ENCODE data around the gene C6orf62.
"Not testable (repeated sequence)": the region's sequence is repeated elsewhere in the genome, so short reads cannot be mapped to it uniquely, and the experiment has no call there.

C6orf62 gene

DNA sequence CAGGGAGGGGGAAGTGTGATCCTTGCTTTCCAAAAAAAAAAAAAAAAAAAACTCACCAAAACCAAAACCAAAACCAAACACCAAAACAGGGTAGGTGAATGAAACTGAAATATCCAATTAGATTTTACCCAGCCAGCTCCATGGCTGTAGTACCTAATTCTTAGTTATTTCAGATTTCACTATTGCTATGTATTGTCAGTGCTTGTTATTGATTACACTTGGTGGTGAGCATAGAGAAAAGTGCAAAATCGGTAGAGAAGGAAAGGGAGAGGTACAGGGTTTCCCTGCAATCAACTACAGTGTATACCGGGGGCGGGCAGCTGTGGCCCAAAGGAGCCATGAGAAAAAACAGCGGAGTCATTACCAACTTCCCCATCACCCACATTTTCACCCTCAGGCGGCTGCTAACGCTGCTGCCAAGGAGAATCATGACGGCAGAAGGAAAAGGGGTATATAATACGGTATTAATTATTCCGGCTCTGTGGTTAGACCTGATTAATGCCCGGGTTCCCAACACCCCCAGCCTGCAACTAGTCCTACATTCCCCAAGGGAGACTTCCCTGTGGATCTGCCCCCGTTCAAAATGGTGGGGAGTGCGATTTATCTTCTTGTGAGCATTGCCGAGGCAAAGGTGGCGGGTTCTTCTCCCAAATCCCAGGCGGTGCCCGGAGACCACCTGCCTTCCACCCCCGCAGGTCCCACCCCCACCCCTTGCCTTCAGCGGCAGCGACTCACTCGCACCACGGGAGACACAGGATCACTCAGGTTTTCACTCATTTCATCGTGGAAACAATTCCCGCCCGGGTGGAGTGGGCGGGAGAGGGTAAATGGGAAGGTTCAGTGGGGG, at the start of gene C6orf62:
Gene C6orf62, minus strand, starts transcription at position 30 of the 847 bp plus-strand sequence. CDS start 486 bp downstream, outside the sequence.
- DNase-seq = peak; percentile 34

DNA sequence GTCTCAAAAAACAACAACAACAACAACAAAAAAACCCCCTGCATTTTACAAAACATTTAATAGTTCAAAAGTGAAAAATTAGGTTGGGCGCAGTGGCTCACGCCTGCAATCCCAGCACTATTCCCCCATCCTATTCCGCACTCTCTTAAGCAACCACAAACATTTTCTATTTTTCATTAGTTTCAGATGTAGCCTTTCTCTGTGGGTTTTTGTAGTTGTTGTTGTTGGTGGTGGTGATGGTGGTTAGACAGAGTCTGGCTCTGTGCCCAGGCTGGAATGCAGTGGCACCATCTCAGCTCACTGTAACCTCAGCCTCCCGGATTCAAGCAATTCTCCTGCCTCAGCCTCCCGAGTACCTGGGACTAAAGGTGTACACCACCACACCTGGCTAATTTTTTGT, 49.4 kb upstream of the C6orf62 start:
- DNase-seq = no peak

DNA sequence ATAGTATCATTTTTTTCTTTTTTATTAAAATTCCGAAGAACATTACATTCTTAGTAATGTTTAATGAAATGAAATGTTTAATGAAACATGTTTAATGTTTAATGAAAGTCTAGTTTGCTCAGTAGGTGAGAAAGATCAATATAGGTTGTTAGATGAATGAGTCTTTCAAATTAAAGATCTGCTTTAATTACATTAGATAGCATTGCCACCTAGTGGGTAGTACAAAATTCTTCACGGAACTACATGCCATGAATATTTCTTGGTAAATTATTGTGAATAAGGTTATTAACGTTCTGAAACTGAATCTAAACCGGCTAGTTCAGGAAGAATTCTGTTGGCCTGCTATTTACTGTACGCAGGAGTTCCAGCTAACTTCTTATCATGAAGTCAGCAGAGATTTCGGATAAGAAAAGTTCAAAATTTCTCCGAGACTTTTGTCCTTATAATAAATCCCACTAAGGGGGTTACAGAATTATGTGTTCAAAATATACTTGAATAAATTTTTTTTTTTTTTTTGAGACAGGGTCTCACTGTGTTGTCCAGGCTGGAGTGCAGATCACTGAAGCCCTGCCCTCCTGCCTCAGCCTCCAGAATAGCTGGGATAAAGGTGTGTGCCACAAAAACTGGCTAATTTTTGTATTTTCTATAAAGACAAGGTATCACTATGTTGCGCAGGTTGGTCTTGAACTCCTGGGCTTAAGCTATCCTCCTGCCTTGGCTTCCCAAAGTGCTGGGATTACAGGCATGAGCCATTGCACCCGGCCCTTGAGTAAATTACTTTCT, 47.9 kb upstream of the C6orf62 start:
- DNase-seq = peak; percentile 46

DNA sequence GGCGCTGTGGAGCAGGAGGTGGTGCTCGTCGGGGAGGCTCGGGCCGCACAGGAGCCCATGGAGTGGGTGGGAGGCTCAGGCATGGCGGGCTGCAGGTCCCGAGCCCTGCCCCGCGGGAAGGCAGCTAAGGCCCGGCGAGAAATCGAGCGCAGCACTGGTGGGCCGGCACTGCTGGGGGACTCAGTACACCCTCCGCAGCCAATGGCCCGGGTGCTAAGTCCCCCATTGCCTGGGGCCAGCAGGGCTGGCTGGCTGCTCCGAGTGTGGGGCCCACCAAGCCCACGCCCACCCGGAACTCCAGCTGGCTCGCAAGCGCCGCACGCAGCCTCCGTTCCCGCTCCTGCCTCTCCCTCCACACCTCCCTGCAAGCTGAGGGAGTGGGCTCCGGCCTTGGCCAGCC, 47.0 kb upstream of the C6orf62 start:
- not testable (repeated sequence) for DNase-seq

- not testable (repeated sequence) for DNase-seq
Observed at GRCh38 chr6:24764833-24765828, 46.2 kb upstream of the C6orf62 start.

GRCh38 chr6:24763578-24763977, 44.6 kb upstream of the C6orf62 start:
- no peak for DNase-seq

DNA sequence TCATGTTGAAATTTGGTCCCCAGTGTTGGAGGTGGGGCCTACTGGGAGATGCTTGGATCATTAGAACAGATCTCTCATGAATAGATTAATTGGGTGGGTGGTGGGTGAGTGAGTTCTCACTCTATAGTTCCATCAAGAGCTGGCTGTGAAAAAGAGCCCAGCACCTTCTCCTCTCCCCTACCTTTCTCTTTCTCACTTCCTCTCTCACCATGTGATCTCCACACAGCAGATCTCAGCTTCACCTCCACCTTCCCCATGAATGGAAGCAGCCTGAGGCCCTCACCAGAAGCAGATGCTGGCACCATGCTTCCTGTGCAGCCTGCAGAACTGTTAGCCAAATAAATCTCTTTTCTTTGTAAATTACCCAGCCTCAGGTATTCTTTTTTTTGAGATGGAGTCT, 42.9 kb upstream of the C6orf62 start:
- DNase-seq = no peak

- no peak for DNase-seq
Observed at GRCh38 chr6:24761193-24761835, 42.4 kb upstream of the C6orf62 start.

GRCh38 chr6:24760210-24760609, 41.3 kb upstream of the C6orf62 start:
- DNase-seq = no peak

- DNase-seq = no peak
Observed at GRCh38 chr6:24759718-24760117, 40.8 kb upstream of the C6orf62 start.

GRCh38 chr6:24757611-24758010, 38.7 kb upstream of the C6orf62 start:
- DNase-seq = no peak

GRCh38 chr6:24755279-24755678, 36.3 kb upstream of the C6orf62 start:
- no peak for DNase-seq

GRCh38 chr6:24754378-24754777, 35.4 kb upstream of the C6orf62 start:
- DNase-seq = not testable (repeated sequence)

DNA sequence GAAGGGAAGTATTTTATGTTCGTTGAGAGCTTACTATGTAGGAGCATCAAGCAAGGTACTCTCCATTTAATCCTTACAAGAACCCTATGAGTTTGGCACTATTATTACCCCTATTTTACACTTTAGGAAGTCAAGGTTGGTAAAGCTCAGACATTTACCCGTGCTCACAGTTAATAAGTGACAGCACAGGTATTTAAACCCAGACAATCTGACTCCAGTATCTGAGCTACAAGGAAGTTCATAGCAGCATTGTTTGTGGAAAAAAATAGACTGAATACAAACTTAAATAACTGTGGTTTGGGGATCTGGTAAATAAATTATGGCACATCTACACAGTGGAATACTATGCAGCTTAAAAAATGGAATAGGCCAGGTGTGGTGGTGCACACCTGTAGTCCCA, 34.6 kb upstream of the C6orf62 start:
- DNase-seq = no peak

GRCh38 chr6:24752917-24753492, 34.1 kb upstream of the C6orf62 start:
- DNase-seq = no peak

DNA sequence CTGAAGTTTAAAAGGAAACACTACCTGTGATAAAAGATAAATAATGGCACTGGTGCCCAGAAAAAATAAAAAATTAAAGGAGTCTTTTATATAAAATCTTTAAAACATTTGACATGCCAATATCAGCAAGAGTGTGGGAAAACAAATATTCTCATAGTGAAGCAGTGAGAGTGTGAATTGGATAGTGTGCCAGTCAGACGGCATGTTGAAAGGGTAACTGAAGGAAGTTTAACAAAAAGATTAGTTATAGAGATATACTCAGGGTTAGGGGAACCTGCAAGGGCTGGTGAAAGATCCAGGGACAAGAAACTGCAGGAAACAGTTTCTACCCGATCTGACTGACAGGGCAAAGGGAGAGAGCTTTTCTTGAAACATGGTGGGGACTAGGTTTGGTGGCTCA, 33.5 kb upstream of the C6orf62 start:
- DNase-seq = no peak

- DNase-seq = not testable (repeated sequence)
Observed at GRCh38 chr6:24750878-24751277, 31.9 kb upstream of the C6orf62 start.

DNA sequence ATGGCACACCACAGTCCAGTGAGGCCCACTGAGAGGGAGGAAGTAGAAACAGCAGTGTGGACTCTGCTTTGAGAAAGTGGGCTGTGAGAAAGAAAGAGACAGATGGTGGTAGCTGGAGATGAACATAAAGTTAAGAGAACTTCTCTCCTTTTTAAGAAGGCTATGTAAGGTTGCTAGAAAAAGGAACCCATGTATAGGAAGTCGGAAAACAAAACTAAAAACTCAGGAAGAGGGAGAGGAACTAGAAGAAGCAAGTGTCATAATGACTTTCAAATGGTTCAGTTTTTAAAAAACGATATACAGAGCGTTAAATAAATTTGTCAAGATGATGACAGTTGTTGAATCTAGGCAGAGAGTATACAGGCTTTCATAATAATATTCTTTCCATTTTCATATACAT, 30.3 kb upstream of the C6orf62 start:
- no peak for DNase-seq

- DNase-seq = peak; percentile 8
Observed at GRCh38 chr6:24744911-24745310, 26.0 kb upstream of the C6orf62 start.

- DNase-seq = no peak
Observed at GRCh38 chr6:24743944-24744335, 25.0 kb upstream of the C6orf62 start.

GRCh38 chr6:24743265-24743943, 24.4 kb upstream of the C6orf62 start:
- peak; percentile 29 for DNase-seq
